NCI-H2171 treated with DMSO at 0.1 percent for 48 hours (cell line): Measurements from ENCODE around the gene LSM2.
"Not testable (repeated sequence)": the region's sequence is repeated elsewhere in the genome, so short reads cannot be mapped to it uniquely, and the experiment has no call there.

Experiments used
- DNase-seq: peaks from one replicate; lab custom pipeline; 2025; lab: John Stamatoyannopoulos, UW

The LSM2 gene

GRCh38 chr6:31797588-31797987, 9.2 kb downstream of the LSM2 start:
- DNase-seq = no peak

GRCh38 chr6:31796993-31797385, 9.8 kb downstream of the LSM2 start:
- no peak for DNase-seq

- DNase-seq = peak; percentile 86
Measured at GRCh38 chr6:31795616-31796298, 11.0 kb downstream of the LSM2 start, which contains the start of gene VARS1. TSS of gene VARS1 (minus strand) at chr6:31795752. CDS start at chr6:31795217, 535 bp downstream.

GRCh38 chr6:31794866-31795615, 11.7 kb downstream of the LSM2 start:
- DNase-seq = no peak

GRCh38 chr6:31794294-31794865, 12.4 kb downstream of the LSM2 start:
- DNase-seq = peak; percentile 49

GRCh38 chr6:31793927-31794245, 12.9 kb downstream of the LSM2 start:
- DNase-seq = not testable (repeated sequence)

GRCh38 chr6:31792761-31793171, 14.0 kb downstream of the LSM2 start:
- no peak for DNase-seq

- DNase-seq = no peak
Measured at GRCh38 chr6:31792090-31792374, 14.7 kb downstream of the LSM2 start.

- DNase-seq = peak; percentile 74
Measured at GRCh38 chr6:31791324-31792089, 15.3 kb downstream of the LSM2 start.

- no peak for DNase-seq
Measured at GRCh38 chr6:31785475-31785874, 21.3 kb downstream of the LSM2 start.

GRCh38 chr6:31784098-31784925, 22.5 kb downstream of the LSM2 start:
- DNase-seq = no peak

- no peak for DNase-seq
Measured at GRCh38 chr6:31782126-31782855, 24.5 kb downstream of the LSM2 start.

- no peak for DNase-seq
Measured at GRCh38 chr6:31781244-31782125, 25.3 kb downstream of the LSM2 start.

GRCh38 chr6:31780507-31781243, 26.1 kb downstream of the LSM2 start:
- no peak for DNase-seq

GRCh38 chr6:31779908-31780307, 26.9 kb downstream of the LSM2 start:
- DNase-seq = no peak

GRCh38 chr6:31778999-31779885, 27.5 kb downstream of the LSM2 start:
- no peak for DNase-seq

GRCh38 chr6:31778193-31778592, 28.6 kb downstream of the LSM2 start:
- DNase-seq = no peak

GRCh38 chr6:31777667-31778050, 29.1 kb downstream of the LSM2 start:
- no peak for DNase-seq
